Measurements from ENCODE around the gene ATE1. TPM values are rescaled to one million over a fixed set of nuclear protein-coding genes. Genes with fewer than 3 reads are reported as not detected.

ATE1 gene
- total RNA-seq, 1 experiment from 2014 or later = 39.2 TPM

DNA sequence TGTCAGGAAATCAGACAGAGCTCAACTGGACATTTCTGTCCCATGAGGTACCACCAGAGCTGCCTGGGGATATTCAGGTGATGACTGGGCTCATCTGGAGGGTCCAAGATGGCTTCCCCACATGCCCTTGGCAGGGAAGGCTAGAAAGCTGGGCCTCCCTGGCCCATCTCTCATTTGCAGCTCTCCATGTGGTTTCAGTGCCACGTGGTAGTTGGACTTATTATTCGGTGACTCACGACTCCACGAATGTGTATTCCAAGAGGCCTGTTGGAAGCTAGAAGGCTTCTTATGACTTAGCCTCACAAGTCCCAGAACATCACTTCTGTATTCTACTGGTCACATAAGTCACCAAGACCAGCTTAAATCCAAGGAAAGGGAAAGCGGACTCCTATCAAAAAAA, 24.4 kb upstream of the ATE1 start (continued):
- TF ChIP-seq EGR1 (IDR thresholded peaks at IDR 0.05; ENCODE audit: low read depth) (no peak), FOSL1 (IDR thresholded peaks at IDR 0.05; ENCODE audit: low read depth) (no peak), SP1 (IDR thresholded peaks at IDR 0.05; ENCODE audit: low read depth) (no peak), ZFX (IDR thresholded peaks at IDR 0.05) (no peak), YY1 (IDR thresholded peaks at IDR 0.05; ENCODE audit: extremely low read depth, insufficient replicate concordance, low read depth, low read length) (no peak)
- TF ChIP-seq, protein P1, sequence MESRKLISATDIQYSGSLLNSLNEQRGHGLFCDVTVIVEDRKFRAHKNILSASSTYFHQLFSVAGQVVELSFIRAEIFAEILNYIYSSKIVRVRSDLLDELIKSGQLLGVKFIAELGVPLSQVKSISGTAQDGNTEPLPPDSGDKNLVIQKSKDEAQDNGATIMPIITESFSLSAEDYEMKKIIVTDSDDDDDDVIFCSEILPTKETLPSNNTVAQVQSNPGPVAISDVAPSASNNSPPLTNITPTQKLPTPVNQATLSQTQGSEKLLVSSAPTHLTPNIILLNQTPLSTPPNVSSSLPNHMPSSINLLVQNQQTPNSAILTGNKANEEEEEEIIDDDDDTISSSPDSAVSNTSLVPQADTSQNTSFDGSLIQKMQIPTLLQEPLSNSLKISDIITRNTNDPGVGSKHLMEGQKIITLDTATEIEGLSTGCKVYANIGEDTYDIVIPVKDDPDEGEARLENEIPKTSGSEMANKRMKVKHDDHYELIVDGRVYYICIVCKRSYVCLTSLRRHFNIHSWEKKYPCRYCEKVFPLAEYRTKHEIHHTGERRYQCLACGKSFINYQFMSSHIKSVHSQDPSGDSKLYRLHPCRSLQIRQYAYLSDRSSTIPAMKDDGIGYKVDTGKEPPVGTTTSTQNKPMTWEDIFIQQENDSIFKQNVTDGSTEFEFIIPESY (IDR thresholded peaks at IDR 0.05; ENCODE audit: extremely low read depth, insufficient replicate concordance, low read length) = no peak

DNA sequence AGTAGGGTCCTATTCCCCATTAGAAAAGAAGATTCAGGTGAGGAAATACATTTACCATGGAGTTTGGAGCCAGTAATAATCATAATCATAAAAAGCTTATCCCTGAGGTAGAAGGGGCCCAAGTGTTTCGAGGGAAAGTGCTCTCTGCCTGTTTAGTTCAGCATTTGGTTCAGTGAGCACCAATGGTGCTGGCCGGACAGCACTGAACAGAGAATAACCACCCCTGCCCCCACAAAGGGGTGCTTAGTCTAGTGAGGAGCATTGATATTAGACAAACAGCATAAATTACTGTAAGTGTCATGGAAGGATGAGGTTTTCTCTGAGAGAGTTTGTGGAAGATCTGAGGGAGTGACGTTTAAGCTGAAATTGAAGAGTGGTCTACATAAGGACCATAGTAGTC, 21.6 kb upstream of the ATE1 start:
- intact Hi-C loops (cut with micrococcal nuclease) = no loop called here
- H3K36me3 ChIP-seq (ENCODE audit: control insufficient read depth in 1 of 2, insufficient read depth in 2 of 2, low read length in 2 of 2) = no peaks in the 10 kb centered on the region
- no peaks in the 10 kb centered on the region for H3K9me3 ChIP-seq (ENCODE audit: control insufficient read depth in 1 of 2, insufficient read depth in 1 of 2, low read depth in 1 of 2, low read length in 2 of 2)
- H3K27me3 ChIP-seq (ENCODE audit: insufficient read depth, low read length) = no peaks in the 10 kb centered on the region
- H3K4me3 ChIP-seq (replicated peaks in 1 of 2; ENCODE audit: low read depth in 1 of 2, low read length in 2 of 2) = no peak overlapping the region
- no peaks in the 10 kb centered on the region for H4K20me1 ChIP-seq (ENCODE audit: insufficient read depth)
- no peak overlapping the region for H3K27ac ChIP-seq (ENCODE audit: low read depth, low read length)
- RAD21 ChIA-PET (ENCODE audit: low non-redundant PET in 1 of 2, low total read pairs in 2 of 2, uncharacterized antibody in 2 of 2, unreplicated experiment in 2 of 2) = no interaction called here
- no TSS peak for BruUV-seq (replicated peaks)
- H3K9me2 ChIP-seq (ENCODE audit: insufficient read depth) = no peaks in the 10 kb centered on the region
- no peak overlapping the region for H3K4me2 ChIP-seq (ENCODE audit: low read length)
- POLR2A ChIA-PET = no interaction called here
- no peak for ATAC-seq
- no peak overlapping the region for H3K9ac ChIP-seq (ENCODE audit: low read length)
- DNase-seq (ENCODE audit: low read depth, low spot score) = no peak
- no peaks in the 10 kb centered on the region for H3K79me2 ChIP-seq (ENCODE audit: insufficient read depth, low read length)
- H2AFZ ChIP-seq (ENCODE audit: low read depth, low read length, poor library complexity, severe bottlenecking) = no peak overlapping the region
- CTCF ChIA-PET = no interaction called here
- H3K4me1 ChIP-seq (ENCODE audit: control insufficient read depth in 1 of 2, insufficient read depth in 2 of 2, low read length in 2 of 2) = no peaks in the 10 kb centered on the region
- TF ChIP-seq EGR1 (IDR thresholded peaks at IDR 0.05; ENCODE audit: low read depth) = no peak
- TF ChIP-seq ELF1 (IDR thresholded peaks at IDR 0.05; ENCODE audit: borderline replicate concordance, low read depth) = no peak

All from HCT116 (cell line).